GM18951 (cell line): ENCODE data around the gene WNK2.
"Not testable (repeated sequence)": the region's sequence is repeated elsewhere in the genome, so short reads cannot be mapped to it uniquely, and the experiment has no call there.

Experiments used
- POLR2A ChIP-seq: IDR thresholded peaks from 4 replicates; pipeline ENCODE4 v1.6.1; 2011; ENCODE audit warnings: mild to moderate bottlenecking; ENCODE audit not compliant: insufficient read length, insufficient read depth; ENCODE audit errors: extremely low read depth
- in situ Hi-C: fragments of 300-500 bp; cut with MboI; formaldehyde crosslinking; loops from one replicate; pipeline ENCODE4 v1.12.0; 2022; ENCODE audit warnings: low sequenced_read_pairs, mixed read lengths, inconsistent platforms; ENCODE audit not compliant: unreplicated experiment

The WNK2 gene

DNA sequence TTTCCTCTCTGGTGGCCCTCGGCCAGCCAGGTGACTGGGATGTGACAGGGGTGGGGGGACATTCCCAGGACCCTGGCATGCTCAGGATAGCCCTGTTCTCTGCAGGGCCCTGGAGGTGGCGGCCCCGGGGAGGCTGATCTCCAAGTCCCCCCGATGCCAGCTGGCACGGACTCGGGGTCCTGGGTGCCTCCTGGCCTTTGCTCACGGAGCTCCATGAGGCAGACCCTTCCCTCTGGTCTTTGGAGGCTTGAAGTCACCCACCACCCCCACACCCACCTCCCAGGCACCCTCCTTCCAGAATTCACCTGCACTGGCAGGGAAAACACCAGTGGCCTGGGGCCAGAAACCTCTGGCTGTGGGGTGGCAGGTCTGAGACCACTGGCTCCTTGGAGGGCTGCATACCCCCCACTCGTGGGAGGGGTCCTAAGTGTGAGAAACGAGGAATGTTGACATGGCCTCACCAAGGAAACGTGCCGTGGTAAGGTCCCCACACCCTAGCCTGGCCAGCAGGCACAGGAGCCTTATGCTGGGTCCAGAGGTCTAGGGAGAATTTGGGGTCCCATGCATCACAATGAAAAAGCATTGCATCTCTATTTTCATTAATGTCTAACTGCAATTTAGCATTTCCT is 136.8 kb downstream of the WNK2 start:
- no peak for TF ChIP-seq POLR2A
- in situ Hi-C loops = no loop called here

DNA sequence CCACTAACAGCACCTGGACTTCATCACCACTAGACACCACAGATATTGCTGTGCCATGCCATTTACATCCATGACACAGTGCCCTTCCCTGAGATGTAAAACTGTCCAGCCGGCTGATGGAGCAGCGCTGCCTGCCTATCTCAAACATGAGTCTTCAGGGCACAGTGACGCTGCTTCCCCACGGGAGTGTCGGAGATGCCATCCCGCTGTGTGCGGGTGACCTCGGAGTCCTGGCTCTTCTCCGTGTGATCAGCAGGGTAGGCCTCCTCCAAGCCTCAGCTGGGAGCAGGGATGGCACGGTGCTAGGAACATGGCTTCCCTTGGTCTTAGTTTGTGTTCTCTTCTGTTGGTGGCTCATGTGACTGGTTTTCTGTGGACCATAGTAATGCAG is 137.3 kb downstream of the WNK2 start:
- in situ Hi-C loops = no loop called here
- TF ChIP-seq POLR2A = no peak

- in situ Hi-C loops = not testable (repeated sequence)
These were observed 139.6 kb downstream of the WNK2 start for GRCh38 chr9:93323446-93323954.

- in situ Hi-C loops = no loop called here
- TF ChIP-seq POLR2A = no peak
These were observed 140.4 kb downstream of the WNK2 start for GRCh38 chr9:93324191-93324834.

GRCh38 chr9:93325307-93326035 is 141.5 kb downstream of the WNK2 start:
- in situ Hi-C loops = no loop called here

DNA sequence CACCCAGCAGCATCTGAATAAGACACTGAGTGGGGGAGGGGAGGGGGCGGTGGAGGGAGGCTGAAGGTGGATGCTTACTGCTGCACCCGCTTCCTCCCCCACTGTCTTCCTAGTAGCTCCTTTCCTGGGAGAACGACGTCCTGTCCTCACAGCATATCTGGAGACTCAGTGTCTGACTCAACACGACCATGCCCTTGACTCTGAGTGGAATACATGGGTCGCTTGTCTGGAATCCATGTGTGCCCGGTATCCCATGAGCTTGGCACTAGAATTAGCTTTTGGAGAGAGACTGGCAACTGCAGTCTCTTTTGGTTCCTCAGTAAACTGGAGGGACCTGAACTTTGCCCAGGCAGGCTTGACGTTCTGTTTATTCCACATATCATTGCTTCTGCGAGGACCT is 142.1 kb downstream of the WNK2 start:
- in situ Hi-C loops = no loop called here
- no peak for TF ChIP-seq POLR2A

More at GRCh38 chr9:93325307-93326035, 141.5 kb downstream of the WNK2 start:
- TF ChIP-seq POLR2A = no peak

DNA sequence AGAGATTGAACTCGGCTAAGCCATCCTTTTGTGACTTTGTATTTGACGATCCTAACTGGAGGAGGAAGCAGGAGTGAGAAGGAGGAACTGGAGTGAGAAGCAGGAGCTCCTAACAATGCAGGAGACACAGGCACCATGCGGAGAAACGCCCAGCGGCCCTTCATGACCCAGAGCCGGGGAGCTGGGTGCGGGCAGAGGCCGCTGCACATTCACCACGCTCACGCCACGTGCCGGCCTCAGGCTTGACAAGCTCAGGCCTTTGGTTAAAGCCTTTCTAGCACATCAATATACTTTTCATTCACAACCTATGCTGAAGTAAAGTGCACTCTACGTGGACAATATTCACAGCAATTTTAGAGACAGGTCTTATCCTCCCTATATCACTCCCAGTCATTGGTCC is 142.7 kb downstream of the WNK2 start:
- in situ Hi-C loops = no loop called here
- TF ChIP-seq POLR2A = no peak

DNA sequence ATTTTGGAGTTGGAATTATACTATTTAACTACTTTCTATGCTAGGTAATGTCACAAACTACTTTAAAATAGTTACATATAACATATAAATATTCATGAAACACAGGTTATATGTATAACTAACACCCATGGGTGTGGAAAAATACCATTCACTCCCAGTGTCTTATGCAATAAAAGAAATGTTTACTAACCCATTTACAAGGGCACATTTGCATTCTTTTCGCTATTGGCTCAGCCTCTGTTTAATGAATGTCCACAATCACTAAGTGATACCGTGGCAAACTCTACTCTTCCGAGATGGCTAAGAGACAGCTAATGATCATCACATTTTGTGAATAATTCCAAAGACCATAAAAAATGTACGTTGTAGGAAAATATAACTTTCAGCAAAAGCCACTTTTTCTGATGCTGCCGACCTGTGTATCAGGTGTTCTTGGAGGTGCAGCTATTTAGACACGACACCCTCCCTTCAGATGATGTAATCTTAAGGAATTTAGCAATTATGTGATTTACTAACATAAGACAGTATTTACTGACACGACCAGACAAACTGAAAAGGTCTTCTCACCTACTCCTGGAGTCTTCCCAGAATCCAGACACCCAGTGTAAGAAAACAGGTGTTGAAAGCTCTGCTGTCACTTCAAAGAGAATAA is 145.8 kb downstream of the WNK2 start:
- no peak for TF ChIP-seq POLR2A
- in situ Hi-C loops = no loop called here

- in situ Hi-C loops = no loop called here
- TF ChIP-seq POLR2A = no peak
These were observed 148.4 kb downstream of the WNK2 start for GRCh38 chr9:93332317-93332716.

GRCh38 chr9:93336720-93337119 is 152.8 kb downstream of the WNK2 start:
- in situ Hi-C loops = no loop called here
- no peak for TF ChIP-seq POLR2A

GRCh38 chr9:93338196-93338595 is 154.3 kb downstream of the WNK2 start:
- in situ Hi-C loops = not testable (repeated sequence)

GRCh38 chr9:93340091-93340490 is 156.2 kb downstream of the WNK2 start:
- in situ Hi-C loops = no loop called here
- TF ChIP-seq POLR2A = no peak

DNA sequence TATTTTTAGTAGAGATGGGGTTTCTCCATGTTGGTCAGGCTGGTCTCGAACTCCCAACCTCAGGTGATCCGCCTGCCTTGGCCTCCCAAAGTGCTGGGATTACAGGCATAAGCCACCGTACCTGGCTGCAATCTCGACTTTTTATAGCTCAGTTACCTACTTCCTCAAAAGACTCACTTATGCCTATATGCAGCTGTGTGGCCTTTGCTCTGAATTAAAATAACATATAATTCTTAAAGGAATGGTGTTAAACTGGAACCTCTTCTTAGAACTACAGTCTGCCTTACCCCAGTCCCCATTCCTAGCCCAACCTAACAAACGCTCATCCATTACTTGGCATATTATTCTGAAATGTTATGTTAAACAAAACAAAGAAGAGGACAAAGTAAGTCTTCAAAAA is 157.9 kb downstream of the WNK2 start:
- in situ Hi-C loops = not testable (repeated sequence)

GRCh38 chr9:93342428-93342827 is 158.5 kb downstream of the WNK2 start:
- in situ Hi-C loops = not testable (repeated sequence)
